Heart left ventricle (tissue), 13 donors: ENCODE data around the gene LRIT3.

Experiments used
- CTCF ChIP-seq, 12 donors: fragments of 200-600 bp; sonication (generic) in 4 of 12; IDR thresholded peaks; one replicate each; pipeline versions ENCODE4 v1.5.0 to v1.8.0; 2018 to 2022; ENCODE audit warnings: antibody characterized with exemption in 12 of 12, mild to moderate bottlenecking in 5 of 12
- POLR2A ChIP-seq, 2 donors: fragments of 450-650 bp; IDR thresholded peaks; one replicate each; pipeline ENCODE4 v1.6.1; 2017; ENCODE audit warnings: antibody characterized with exemption in 2 of 2, mild to moderate bottlenecking in 2 of 2, moderate library complexity in 2 of 2
- donor health status: ischemic (EF 13 %, LVEDD 7.1; RV severe dilation, severe dysfunction).
- donor health status: DM: no; HTN: yes; CAD: no.
- donor health status: DM: no; HTN: no; CAD: no.
- donor health status: ischemic (EF 25% LVEDD 6.9; RV normal size, moderate dysfunction).
- donor health status: ischemic (EF 25% LVEDD 5.7; RV mildly dilated, moderate dysfunction).
- donor health status: ischemic (EF 35%, LVEDD 5.7; RV mildly dilated, moderate dysfunction).
- donor health status: nonischemic (EF 11% LVEDD 7.7; RV severe dilation, severe dysfunction).
- donor health status: DM: yes; HTN: yes; CAD: no.
- donor health status: PGD.
- donor health status: ischemic (EF 29% LVEDD 5.4; RV normal size, mild dysfunction).
- donor health status: nonischemic (EF 23%, LVEDD 6.1; RV moderate dilation, normal function).

- no peak for TF ChIP-seq POLR2A (IDR thresholded peaks at IDR 0.05)
- no peak for TF ChIP-seq CTCF (IDR thresholded peaks at IDR 0.05)
Observed at GRCh38 chr4:109861271-109861670, 13.4 kb downstream of the LRIT3 start.
